Stimulated activated CD4-positive, alpha-beta T cell treated with anti-CD3 and anti-CD28 coated beads, Interleukin-12 subunit alpha, Interleukin-12 subunit beta, amount 100 ng/mL, for 4 hours (primary cell): Measurements from ENCODE around the gene GPBP1.
"Not testable (repeated sequence)": the region's sequence is repeated elsewhere in the genome, so short reads cannot be mapped to it uniquely, and the experiment has no call there.

Experiments
- DNase-seq: peaks from one replicate; pipeline ENCODE4 v3.0.0-alpha.2; 2020

Gene GPBP1

DNA sequence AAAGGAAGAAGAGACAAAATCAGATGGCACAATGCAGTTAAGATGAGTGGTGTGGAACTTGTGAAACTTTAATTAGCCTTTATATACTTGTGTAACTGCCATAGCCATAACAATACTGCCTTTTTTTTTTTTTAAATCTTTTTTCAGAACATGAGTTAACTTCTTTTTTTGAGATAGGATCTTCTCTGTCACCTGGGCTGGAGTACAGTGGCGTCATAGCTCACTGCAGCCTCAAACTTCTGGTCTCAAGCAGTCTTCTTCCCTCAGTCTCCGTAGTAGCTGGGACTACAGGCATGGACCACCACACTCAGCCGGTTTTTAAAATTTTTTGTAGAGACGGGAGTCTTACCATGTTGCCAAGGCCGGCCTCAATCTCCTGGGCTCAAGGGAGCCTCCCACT is 37.2 kb downstream of the GPBP1 start:
- no peak for DNase-seq

DNA sequence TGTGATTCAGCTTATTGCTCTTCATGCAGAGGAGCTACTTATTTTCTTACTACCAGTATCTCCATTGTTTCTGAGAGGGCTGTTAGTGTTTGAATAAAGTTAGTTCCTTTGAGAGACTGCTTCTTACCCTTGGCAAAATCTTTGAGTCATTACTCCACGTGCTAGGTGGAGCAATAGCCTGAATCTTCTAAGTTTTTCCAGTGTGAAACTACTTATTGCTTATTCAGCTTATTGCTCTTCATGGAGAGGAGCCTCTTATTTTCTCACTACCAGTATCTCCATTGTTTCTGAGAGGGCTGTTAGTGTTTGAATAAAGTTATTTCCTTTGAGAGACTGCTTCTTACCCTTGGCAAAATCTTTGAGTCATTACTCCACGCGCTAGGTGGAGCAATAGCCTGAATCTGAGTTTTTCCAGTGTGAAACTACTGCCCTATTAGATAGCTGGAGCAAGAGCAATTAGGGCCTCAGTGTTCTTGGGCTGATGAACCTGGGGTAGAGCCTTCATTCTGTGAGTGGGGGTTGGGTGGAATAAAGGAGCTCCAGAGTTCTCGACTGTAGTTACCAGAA is 41.9 kb downstream of the GPBP1 start:
- DNase-seq = no peak

DNA sequence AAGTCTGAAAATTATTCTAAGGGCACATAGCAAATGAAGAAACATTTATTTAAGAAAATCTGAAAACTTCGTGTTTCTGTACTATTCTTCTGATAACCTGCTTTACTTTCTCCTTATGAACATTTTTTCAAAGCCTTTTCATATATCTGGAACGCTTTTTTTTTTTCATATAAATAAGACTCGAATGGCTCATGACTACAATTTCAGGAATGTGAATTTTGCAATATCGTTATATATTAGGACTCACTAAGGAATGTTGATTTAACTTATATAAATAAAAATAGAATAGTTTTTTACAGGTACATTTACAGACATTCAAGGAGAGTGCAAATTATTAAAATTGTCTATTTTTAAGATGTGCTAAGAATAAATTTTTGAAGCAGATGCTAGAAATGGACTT is 42.9 kb downstream of the GPBP1 start:
- no peak for DNase-seq

DNA sequence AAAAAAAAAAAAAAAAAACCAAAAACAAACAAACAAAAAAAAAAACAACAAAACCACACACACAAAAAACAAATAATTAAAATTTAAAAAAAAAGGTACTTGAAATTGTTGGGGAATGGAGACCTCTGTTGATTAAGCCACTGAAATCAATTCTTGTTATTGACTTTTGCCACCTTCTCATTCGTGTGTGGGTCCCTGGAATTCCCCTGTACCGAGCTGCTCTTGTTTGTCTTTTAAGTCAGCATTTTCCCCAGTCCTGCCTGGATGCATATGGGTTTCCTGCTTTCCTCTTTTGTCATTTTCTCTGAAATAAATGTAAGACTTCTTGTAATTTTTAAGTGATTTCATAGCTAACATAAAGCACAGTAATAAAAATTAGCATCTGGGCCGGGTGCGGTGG is 45.5 kb downstream of the GPBP1 start:
- DNase-seq = no peak

DNA sequence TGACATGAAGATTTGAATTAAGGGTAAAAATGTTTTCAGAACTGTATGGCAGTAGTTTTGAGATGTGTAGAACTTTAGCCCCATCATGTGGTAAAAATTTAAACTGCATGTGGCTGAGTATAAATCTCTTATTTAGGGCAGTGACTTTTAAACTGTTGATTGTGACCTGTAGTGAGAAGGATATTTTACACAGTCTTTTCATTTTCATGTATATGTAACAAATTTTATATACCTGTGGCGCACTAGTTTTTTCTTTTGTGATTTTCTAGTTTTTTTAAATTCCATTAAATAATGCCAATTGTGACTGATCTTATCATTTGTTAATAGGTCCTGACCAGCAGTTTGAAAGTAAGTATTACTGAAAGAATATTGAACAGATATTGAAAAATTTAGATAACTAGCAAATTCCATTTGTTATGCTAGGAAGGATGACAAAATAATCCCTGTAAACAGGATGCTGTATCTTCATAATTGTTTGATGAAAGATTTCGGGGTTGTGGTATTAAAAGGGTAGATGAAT is 47.2 kb downstream of the GPBP1 start:
- DNase-seq = no peak

DNA sequence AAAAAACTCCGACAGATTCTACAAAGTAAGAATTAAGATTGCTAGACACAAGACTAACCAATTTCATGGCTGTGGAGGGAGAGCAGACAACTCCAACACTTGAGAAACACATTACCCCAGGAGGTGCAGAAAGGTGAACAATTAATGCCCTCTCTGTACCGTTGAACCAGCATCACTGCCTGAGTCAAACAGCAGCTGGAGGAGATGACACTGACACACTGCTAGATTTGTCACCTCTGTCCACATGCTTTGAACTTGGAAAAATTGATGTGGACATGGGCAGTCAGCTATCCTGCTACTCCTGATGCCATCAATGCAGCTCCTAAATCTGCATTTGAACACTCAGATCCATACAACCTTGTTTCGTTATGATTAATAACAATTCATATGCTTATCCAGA is 51.7 kb downstream of the GPBP1 start:
- DNase-seq = no peak

DNA sequence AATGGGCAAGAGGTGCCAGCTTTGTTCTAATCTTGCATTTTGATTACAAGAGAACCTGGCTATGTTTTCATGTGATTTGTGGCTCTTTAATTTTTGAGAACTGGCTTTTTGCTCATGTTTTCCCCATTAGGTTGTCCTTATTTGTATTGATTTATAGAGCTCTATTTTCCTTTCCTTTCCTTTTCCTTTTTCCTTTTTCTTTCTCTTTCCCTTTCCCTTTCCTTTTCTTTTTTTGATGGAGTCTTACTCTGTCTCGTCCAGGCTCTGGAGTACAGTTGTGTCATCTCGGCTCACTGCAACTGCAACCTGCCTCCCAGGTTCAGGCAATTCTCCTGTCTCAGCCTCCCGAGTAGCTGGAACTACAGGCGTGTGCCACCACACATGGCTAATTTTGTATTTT is 55.5 kb downstream of the GPBP1 start:
- no peak for DNase-seq

DNA sequence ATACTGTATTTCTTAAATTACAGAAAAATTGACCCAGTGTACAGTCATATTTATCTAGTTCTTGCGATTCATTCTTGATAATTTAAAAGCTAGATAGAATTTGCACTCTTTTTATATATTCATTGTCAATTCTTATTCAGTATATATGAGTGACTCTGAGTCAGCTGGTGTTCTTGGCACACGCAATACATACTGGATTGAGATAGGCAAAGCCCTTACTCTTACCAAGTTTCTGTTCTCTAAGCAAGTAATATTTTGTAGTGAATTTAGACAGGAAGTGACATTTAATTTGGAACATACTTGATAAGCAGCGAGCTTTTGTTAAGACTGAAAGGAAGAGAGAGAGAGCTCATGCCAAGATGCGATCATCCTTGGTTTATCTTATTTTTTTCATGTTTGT is 57.7 kb downstream of the GPBP1 start:
- no peak for DNase-seq

DNA sequence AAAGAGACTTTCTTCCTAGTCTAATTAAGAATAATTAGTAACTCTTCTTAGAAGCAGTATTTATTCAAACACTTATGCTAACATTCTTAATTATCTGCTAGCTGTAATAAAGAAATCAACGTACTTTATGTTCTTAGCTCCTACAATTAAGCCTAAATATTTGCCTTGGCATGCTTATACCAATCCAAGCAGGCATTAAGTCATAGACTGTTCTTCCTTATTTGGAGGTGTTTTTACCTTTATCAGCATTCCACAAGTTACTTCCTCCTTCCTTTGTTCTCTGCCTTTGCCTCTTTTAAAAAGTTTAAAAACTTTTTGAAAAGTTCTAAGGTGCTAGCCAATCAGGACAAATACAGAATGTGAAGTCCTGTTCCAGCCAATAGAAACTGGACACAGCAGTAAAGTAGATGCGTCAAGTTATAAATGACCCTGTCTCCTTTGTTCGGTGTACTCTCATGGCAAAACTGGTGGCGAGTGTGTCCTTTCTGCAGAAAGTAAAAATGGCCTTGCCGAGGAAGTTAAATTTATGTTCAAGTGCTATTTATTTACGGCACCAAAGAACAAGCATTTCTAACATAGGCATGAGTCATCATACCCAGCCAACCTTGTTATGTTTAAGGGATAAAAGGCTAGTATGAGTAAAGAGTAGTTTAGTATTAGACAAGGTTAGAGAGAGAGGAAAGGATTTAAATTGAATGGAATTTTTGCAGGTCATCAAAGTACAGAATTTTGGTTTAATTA is 58.6 kb downstream of the GPBP1 start:
- DNase-seq = no peak

DNA sequence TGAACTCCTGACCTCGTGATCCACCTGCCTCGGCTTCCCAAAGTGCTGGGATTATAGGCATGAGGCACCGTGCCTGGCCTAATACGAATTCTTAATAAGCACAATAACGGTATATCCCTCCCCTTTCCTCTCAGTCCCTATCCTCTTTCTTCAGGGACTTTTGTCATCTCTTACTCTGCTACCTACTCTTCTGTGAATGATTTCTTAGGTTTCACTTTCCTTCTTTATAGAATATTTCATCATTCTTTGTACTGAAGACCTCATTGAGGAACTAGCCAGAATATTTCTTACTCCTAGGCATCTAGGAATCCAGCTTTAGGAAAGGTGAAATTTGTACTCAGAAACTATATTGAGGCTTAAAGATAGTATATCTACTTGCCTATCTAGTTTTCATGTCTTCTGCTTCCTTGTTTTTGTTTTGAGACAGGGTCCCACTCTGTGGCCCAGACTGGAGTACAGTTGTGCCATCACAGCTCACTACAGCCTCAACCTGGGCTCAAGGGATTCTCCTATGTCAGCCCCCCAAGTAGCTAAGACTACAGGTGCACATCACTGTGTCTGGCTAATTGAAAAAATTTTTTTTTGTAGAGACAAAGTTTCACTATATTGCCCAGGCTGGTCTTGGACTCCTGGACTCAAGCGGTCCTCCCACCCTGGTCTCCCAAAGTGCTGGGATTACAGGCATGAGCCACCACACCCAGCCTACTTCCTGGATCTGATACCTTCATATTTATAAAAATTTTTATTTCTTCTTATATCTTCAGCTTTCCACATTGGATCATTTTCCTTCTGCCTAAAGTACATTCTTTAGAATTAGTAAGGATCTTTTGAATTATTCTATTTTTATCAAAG is 69.7 kb downstream of the GPBP1 start:
- DNase-seq = no peak

DNA sequence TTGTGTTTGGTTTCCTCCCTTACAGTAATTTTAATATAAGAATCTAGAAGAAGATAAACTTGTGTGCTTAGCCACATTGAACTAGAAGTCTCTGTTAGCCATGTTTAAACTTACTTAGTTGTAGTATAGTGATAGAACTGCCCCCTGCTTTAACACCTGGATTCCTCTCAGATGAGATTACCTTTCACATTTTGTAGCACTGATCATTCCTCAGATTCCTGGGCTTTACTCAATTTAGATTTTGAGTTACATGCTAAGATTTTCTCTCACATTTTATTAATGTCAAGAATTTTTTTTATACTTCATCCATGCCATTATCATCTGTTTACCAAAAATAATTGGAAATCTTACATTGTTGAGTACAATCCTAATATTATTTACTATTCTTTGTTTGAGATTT is 70.5 kb downstream of the GPBP1 start:
- no peak for DNase-seq

DNA sequence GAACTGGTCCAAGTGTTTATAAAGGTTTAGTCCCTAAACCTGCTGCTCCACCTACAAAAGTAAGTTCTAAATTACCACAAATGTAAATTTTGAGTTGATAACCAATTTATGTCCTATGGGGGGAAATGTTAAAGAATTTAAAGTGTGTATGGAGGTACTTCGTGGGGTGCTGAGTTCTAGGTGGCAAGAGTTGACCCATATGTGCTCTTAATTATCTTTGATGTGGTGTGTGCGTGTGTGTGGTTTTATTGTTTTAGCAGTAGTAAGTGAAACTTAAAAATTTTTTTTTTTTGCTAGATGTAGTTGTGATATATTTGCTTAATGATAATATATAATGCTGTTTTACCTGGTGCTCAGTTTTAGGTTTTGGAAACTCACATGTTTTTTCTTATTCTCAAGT is 72.6 kb downstream of the GPBP1 start:
- DNase-seq = no peak

DNA sequence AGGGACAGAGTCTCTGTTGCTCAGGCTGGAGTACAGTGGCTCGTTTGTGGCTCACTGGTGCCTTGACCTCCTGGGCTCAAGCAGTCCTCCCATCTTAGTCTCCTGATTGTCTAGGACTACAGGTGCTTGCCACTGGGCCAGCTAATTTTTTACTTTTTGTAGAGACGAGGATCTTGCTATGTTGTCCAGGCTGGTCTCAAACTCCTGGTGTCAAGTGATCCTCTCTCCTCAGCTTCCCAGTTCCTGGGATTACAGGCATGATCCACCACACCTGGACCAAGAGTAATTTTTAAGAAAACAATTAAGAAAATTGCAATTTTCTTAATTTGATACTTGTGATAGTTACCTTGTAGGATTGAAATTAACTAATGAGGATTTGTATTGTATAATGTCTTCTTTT is 73.9 kb downstream of the GPBP1 start:
- DNase-seq = no peak

DNA sequence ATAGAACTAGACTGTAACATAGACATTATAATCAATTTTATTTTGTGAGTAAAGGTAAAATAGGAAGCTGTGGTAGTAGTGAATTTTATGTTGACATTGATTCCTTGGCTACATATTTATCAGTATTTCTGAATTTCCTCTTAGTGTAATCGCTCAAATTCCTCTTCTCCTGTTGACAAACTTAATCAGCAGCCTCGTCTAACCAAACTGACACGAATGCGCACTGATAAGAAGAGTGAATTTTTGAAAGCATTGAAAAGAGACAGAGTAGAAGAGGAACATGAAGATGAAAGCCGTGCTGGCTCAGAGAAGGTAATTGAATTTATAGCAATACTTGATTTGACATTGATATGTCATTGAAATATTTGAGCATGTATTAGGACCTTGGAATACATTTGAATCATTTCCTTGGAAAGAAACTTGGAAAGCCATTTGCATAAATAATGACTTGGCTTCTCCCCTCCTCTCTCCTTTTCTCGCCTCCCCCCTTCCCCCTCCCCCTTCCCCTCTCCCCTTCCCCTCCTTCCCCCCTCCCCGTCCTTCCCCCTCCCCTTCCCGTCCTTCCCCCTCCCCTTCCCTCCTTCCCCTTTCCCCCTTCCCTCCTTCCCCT is 75.5 kb downstream of the GPBP1 start:
- DNase-seq = no peak

DNA sequence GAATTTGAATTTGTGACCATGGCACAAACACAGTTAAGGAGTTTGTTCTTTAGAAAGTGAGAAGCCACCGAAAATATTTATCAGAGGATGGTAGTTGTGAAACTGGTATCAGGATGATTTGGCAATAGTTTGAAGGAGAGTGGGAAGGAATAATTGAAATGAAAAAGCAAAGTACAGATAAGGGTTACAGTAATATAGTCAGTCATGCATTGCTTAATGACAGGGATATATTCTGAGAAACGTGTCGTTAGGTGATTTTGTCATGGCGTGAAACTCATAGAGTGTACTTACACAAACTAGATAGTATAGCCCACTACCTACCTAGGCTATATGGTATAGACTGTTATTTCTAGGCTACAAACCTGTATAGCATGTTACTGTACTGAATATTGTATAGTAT is 84.2 kb downstream of the GPBP1 start:
- DNase-seq = no peak

DNA sequence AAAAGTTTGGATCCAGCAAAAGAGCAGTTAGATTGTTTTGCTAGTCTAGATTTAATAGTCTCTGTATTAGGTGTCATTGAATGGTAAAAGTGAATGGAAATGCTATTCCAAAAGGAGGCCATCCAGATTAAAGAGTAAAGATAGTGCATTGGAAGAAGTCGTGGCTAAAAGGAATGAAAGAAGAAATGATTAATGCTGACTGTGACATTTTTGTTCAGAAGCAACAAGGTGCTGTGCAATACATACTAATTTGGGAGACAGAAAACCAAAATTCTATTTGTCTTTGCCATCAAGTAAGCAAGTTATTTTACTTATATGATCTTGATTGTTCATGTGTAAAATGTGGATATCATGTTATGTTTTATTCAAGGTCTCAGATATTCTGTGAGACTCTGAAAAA is 85.1 kb downstream of the GPBP1 start:
- no peak for DNase-seq

DNA sequence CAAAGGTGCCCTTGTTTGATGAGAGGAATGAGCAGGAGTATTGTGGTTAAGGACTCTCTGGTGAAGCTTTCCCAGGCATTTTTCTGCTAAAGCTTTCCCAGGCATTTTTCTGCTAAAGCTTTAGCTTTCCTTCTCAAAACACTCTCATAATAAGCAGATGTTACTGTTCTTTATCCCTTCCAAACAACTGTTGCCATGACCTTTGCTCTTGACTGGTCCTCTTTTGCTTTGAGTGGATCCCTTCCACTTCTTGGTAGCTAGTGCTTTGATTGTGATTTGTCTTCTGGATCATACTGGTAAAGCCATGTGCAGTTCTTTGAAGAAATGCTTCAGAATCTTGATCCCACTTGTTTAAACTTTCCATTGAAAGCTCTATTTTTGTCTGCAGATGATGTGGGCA is 85.8 kb downstream of the GPBP1 start:
- no peak for DNase-seq

DNA sequence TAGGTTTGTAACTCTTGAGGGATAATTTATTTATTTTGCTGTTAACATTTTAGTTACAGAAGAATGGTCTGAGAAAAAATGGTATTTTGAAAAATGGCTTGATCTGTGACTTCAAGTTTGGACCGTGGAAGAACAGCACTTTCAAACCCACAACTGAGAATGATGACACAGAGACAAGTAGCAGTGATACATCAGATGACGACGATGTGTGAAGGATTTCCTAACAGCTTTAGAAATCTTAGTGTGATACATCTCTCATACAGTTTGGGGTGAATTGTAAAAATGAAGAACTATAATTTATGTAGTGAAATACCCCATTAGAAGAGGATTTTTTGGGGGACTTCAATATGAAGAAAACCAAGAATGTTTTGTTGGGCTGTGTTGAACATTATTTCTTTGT is 88.7 kb downstream of the GPBP1 start:
- no peak for DNase-seq

DNA sequence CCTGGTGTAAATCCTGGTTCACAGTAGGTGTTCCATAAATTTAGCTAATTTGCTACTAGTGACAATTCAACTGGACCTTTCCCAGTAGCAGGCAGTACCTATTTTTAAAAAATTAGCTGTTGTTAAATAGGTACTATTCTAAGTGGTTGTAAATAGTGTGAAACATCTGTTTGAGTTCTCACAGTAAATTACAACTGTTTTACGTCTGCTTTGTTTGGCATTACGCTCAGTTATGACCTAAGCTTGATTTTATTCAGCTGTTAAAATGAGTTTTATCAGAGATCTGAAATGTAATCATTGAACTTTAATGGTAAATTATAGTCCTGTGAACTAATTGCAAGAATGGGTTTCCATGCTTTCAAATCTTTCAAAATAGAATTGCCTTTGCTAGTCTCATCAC is 93.9 kb downstream of the GPBP1 start:
- DNase-seq = no peak

DNA sequence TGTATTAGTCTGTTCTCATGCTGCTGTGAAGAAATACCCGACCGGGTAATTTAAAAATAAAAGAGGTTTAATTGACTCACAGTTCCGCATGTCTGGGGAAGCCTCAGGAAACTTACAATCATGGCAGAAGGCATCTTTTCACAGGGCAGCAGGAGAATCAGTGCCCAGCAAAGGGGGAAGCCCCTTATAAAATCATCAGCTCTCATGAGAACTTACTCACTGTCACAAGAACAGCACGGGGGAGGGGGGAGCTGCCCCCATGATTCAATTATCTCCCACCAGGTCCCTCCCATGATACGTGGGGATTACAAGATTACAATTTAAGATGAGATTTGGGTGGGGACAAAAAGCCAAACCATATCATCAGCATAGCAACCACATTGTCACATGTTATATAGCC is 102.5 kb downstream of the GPBP1 start:
- no peak for DNase-seq

DNA sequence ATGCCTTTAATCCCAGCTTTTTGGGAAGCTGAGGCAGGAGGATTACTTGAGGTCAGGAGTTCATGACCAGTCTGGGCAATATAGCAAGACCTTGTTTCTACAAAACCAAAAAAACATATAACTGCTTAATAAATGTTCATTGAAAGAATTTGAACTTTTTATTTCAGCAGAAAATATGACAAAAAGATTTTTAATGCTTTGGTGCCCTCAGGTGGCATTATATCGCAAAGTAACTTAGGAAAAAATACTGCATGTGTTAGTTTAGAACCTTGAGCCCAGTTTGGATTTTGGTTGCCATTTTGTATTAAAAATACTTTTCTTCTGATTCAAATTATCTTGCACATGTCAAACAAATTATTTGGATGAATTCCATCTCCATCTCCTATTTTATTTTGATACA is 103.2 kb downstream of the GPBP1 start:
- DNase-seq = no peak

DNA sequence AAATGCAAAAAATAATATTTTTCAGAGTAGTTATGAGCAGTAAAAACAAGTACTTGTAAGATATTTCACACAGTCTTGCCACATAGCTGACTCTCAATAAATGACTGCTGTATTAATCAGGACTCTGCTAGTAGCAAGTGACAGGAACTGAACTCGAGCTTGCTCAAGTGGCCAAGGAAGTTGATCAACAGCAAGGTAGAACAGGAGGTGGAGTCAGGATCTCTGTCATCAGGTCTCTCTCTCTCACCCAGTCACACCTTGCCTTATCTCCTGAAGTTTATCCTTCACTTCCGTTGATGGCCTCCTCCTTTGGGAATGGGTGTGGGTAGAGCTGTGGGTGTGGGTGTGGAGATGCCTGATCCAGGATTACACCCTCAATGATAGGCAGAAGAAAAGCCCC is 107.0 kb downstream of the GPBP1 start:
- DNase-seq = no peak

DNA sequence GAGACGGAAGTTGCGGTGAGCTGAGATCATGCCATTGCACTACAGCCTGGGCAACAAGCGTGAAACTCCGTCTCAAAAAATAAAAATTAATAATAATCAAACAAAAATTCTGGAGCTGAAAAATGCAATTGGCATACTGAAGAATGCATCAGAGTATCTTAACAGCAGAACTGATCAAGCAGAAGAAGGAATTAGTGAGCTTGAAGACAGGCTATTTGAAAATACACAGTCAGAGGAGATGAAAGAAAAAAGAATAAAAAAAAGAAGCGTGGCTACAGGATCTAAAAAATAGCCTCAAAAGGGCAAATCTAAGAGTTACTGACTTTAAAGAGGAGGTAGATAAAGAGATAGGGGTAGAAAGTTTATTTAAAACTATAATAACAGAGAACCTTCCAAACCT is 111.2 kb downstream of the GPBP1 start:
- DNase-seq = not testable (repeated sequence)

DNA sequence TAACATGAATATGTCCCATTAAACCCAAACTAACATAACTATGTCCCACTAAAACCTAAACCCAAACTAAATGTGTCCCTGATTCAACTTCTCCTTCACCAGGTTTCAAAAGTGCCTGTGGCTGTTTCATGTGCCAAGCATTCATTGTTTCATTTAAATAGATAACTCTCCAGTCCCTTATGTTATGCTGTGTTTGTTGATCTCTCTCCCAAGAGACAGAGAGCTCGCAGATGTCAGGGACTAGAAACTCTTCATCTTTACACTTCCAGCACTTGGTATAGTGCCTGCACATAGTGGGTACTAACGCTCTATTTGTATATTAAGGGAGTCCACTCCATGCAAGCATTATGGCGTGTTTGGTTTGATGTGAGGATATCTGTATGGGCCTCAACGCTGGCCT is 118.0 kb downstream of the GPBP1 start:
- no peak for DNase-seq
